ENCODE data around the gene AASS. TPM values are rescaled to one million over a fixed set of nuclear protein-coding genes. Genes with fewer than 3 reads are reported as not detected.

AASS gene
- total RNA-seq, 1 experiment from 2014 or later, result 0.23 TPM

- DNase-seq (ENCODE audit: low spot score), result no peak
These were observed 97.6 kb downstream of the AASS start for GRCh38 chr7:122046402-122046801.

- DNase-seq (ENCODE audit: low spot score), result no peak
These were observed 103.9 kb downstream of the AASS start for GRCh38 chr7:122040147-122040546.

- no peak for DNase-seq (ENCODE audit: low spot score)
These were observed 105.1 kb downstream of the AASS start for GRCh38 chr7:122038904-122039303.

- DNase-seq (ENCODE audit: low spot score), result no peak
These were observed 105.9 kb downstream of the AASS start for GRCh38 chr7:122038134-122038533.

GRCh38 chr7:122035876-122036275 is 108.2 kb downstream of the AASS start:
- DNase-seq (ENCODE audit: low spot score), result no peak

- DNase-seq (ENCODE audit: low spot score), result no peak
These were observed 110.4 kb downstream of the AASS start for GRCh38 chr7:122033641-122034040.

GRCh38 chr7:122027058-122027457 is 117.0 kb downstream of the AASS start:
- DNase-seq (ENCODE audit: low spot score), result no peak

Small RNAs within 50 kb of the gene (small RNA-seq; reads per million reads assigned to genes)
- gene RNU7-154P, result not detected

Other genes with a start within 250 kb of the AASS start
- not detected in 2 replicates for gene FEZF1, start 160.5 kb upstream of the AASS start, total RNA-seq (2014; rRNA removed; shearing (Covaris generic))